LNCaP clone FGC (cell line): ENCODE results near the gene CD58.

Experiments
- DNase-seq: peaks from one replicate; pipeline ENCODE4 v3.0.0-alpha.2; 2011; ENCODE audit warnings: low read depth
- H3K4me3 ChIP-seq: 2 replicates; pipeline ENCODE4 v1.5.1; 2011; ENCODE audit warnings: mild to moderate bottlenecking, low read depth, low read length, control low read depth
- TF ChIP-seq, protein P1 (sequence below): IDR thresholded peaks from 2 replicates; pipeline ENCODE4 v1.5.1; 2012; ENCODE audit warnings: mild to moderate bottlenecking; ENCODE audit not compliant: control insufficient read depth, insufficient read depth; ENCODE audit errors: extremely low read depth

CD58 gene

DNA sequence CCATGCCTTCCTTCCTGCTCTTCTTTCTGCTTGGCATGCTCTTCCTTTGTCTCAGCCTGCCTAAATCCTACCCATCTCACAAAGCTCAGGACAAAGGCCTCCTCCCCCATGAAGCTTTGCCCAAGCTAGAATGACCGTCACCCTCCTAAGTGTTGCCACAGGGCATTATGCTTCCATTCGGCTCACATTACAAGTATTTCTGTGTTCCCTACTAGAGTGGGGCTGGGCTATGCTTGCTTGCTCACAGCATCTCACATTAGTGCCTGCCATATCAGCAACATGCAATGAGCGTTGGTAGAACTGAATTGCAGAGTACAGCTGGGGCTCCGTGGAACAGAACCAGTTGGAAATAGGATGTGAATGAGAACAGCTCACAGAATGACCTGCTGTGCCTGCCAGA is 82.8 kb downstream of the CD58 start:
- TF ChIP-seq, protein P1, sequence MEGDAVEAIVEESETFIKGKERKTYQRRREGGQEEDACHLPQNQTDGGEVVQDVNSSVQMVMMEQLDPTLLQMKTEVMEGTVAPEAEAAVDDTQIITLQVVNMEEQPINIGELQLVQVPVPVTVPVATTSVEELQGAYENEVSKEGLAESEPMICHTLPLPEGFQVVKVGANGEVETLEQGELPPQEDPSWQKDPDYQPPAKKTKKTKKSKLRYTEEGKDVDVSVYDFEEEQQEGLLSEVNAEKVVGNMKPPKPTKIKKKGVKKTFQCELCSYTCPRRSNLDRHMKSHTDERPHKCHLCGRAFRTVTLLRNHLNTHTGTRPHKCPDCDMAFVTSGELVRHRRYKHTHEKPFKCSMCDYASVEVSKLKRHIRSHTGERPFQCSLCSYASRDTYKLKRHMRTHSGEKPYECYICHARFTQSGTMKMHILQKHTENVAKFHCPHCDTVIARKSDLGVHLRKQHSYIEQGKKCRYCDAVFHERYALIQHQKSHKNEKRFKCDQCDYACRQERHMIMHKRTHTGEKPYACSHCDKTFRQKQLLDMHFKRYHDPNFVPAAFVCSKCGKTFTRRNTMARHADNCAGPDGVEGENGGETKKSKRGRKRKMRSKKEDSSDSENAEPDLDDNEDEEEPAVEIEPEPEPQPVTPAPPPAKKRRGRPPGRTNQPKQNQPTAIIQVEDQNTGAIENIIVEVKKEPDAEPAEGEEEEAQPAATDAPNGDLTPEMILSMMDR = no peak
- DNase-seq = no peak
- no peak overlapping the region for H3K4me3 ChIP-seq

DNA sequence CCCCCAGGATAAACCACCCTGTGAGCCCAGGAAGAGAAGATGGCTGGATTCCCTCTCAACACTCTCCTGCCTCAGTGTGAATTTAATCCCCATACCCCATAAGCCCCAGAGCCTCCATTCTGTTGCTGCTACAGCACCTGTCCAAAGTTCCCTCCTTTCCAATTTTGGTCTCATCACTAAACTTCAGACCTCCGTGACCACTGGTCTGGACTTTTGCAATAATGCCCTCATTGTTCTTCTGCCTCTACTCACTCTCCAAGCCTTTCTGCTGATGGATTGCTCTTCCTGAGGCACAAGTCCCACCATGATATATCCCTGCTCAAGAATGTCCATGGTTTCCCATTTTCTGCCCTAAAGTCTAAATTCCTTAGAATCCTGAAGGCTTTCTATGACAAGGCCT is 83.2 kb downstream of the CD58 start:
- no peak for DNase-seq
- TF ChIP-seq, protein P1 = no peak
- no peak overlapping the region for H3K4me3 ChIP-seq

DNA sequence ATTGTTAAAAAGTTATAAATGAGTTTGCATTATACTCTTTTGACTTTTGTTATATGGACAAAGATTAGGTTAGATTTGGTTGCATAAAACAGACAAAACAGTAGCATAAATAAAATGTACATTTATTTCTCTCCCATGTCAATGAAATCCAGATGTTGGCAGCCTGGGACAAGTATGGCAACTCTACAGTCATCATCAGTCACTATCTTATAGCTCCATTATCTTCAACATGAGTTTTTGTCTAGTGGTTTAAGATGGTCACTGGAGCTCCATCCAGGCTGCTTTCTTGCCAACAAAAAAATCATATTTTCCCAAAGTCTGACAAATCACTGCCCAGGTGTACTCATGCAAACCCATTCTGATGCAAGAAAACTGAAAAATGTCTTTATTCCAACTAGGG is 83.8 kb downstream of the CD58 start:
- no peak overlapping the region for H3K4me3 ChIP-seq
- TF ChIP-seq, protein P1 = no peak
- no peak for DNase-seq

DNA sequence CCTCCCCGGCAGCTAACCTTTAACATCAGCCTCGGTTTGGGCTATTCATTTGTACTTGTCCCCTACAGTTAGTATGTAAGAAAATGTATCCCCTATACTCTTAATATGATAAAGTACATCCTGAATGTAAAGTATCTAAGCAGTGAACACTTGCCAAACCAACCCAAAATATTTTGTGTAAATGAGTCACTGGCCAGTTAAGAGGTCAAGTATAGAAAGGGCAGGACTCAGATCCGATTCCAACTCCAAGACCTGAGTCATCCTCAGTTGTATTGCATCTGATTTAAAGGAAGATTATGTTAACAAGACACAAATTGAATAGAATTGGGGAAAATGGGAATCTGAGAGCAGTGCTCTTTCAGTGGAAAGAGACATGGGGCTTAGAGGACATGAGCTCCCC is 84.4 kb downstream of the CD58 start:
- DNase-seq = no peak
- H3K4me3 ChIP-seq = no peak overlapping the region
- TF ChIP-seq, protein P1 = no peak

DNA sequence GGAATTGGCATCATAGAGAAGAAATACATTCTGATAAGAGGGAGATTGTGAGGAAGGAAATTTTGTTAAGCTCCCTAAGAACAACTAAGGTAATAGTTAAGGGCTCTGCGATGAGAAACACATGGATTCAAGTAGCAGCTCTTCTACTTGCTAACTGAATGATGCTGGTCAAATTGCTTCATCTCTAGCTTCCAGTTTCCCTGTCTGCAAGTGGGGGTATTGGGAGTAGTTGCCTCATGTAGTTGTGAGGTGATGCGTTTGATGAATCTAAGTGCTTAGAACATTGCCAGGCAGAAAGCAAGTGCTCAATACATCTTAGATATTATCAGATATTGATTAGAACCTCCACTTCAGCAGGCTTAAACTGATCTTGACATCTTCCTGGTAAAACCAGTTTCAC is 84.8 kb downstream of the CD58 start:
- TF ChIP-seq, protein P1 = no peak
- no peak for DNase-seq
- no peak overlapping the region for H3K4me3 ChIP-seq

DNA sequence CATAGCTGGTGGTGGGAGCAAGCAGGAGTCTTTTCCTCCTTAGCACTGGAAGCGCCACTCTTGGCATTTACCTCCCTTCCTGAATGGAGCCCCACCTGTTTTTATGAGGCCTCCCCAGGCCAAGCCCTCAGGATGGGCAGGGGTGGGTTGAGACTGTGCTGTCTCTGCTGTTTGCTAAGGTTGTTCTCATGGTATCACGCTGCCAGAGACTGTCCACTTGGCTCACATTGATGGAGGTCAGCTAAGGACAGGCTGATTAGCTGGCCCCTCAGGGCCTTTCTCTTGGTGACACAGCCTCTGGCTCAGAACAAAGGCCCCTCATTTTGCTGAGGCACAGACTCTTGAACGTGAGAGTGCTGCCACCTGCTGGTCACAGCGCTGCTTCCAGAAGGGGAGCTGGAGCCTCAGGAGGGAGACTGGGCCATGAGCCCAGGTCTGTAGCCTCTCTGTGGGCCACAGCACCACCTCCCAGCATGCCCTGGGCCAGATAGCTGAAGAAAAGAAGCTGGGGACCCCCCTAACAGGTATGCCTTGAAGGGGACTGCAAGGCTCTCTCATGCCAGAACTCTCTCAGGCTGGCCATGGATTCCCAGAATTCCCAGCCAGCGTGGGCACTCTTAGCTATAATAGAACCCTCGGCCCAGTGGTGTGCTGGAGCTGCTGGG is 85.6 kb downstream of the CD58 start:
- peak; percentile 54 for DNase-seq
- H3K4me3 ChIP-seq = no peak overlapping the region
- TF ChIP-seq, protein P1 = peak; percentile 97
